CD4-positive, alpha-beta T cell (primary cell): ENCODE measurements around the gene PRR4. TPM values are rescaled to one million over a fixed set of nuclear protein-coding genes. Genes with fewer than 3 reads are reported as not detected.

Experiments used
- ATAC-seq: fragments of 200-7000 bp; cut with Tn5 transposase; one replicate; pipeline ENCODE4 v1.10.0; 2022; ENCODE audit warnings: mild to moderate bottlenecking; ENCODE audit not compliant: poor library complexity
- CTCF ChIA-PET: fragments of 350-600 bp; sonication (Branson Sonifier 250); formaldehyde crosslinking; loops from one replicate; lab custom pipeline; 2021; ENCODE audit warnings: antibody characterized with exemption, inconsistent platforms; lab: Charles Lee
- POLR2A ChIA-PET: fragments of 350-600 bp; sonication (Branson Sonifier 250); formaldehyde crosslinking; loops from one replicate; lab custom pipeline; 2021; ENCODE audit warnings: antibody characterized with exemption, inconsistent platforms; lab: Charles Lee
- DNase-seq, 14 experiments: peaks; one replicate each; pipeline ENCODE4 v3.0.0-alpha.2; 2013 to 2020; ENCODE audit warnings: mixed read lengths in 2 of 14
- H3K27ac ChIP-seq, 2 donors: one replicate each; pipeline versions ENCODE4 v1.5.1 to v1.7.0; 2013; ENCODE audit warnings: low read length in 2 of 2, low read depth in 1 of 2, mild to moderate bottlenecking in 1 of 2
- H3K27me3 ChIP-seq, 2 experiments: 1 replicate in 1 of 2; 2 replicates in 1 of 2; pipeline versions ENCODE4 v1.6.1 to v1.7.0; 2013; ENCODE audit warnings: low read length in 2 of 2, control low read depth in 1 of 2, mild to moderate bottlenecking in 1 of 2, moderate library complexity in 1 of 2; ENCODE audit not compliant: insufficient read depth in 2 of 2, control insufficient read depth in 1 of 2
- H3K36me3 ChIP-seq: one replicate; pipeline ENCODE4 v1.6.1; 2013; ENCODE audit warnings: low read length, control low read depth; ENCODE audit not compliant: insufficient read depth
- H3K4me1 ChIP-seq: one replicate; pipeline ENCODE4 v1.6.1; 2013; ENCODE audit warnings: low read length, control low read depth; ENCODE audit not compliant: insufficient read depth
- H3K4me3 ChIP-seq: one replicate; pipeline ENCODE4 v1.5.1; 2013; ENCODE audit warnings: mild to moderate bottlenecking, low read length, moderate library complexity
- H3K9me3 ChIP-seq, 2 experiments: 1 replicate in 1 of 2; 2 replicates in 1 of 2; pipeline versions ENCODE4 v1.6.1 to v1.7.0; 2013; ENCODE audit warnings: low read length in 2 of 2, mild to moderate bottlenecking in 2 of 2, control low read depth in 1 of 2, moderate library complexity in 1 of 2; ENCODE audit not compliant: control insufficient read depth in 1 of 2, insufficient read depth in 1 of 2
- H3K27ac Mint-ChIP-seq: one replicate; pipeline ENCODE4 v1.8.0; 2020; ENCODE audit warnings: mixed read lengths
- H3K27me3 Mint-ChIP-seq: one replicate; pipeline ENCODE4 v1.8.0; 2021; ENCODE audit warnings: mixed read lengths
- H3K36me3 Mint-ChIP-seq: one replicate; pipeline ENCODE4 v1.8.0; 2021; ENCODE audit warnings: low read depth, mixed read lengths
- H3K4me1 Mint-ChIP-seq: one replicate; pipeline ENCODE4 v1.8.0; 2021; ENCODE audit warnings: low read depth, mixed read lengths
- H3K4me3 Mint-ChIP-seq: one replicate; pipeline ENCODE4 v1.8.0; 2020; ENCODE audit warnings: mild to moderate bottlenecking, mixed read lengths
- H3K9me3 Mint-ChIP-seq: one replicate; pipeline ENCODE4 v1.8.0; 2020; ENCODE audit warnings: mixed read lengths
- intact Hi-C, 2 experiments: fragments of 100-400 bp; cut with DNase I in 1 of 2; cut with micrococcal nuclease in 1 of 2; formaldehyde crosslinking; loops; one replicate each; pipeline versions ENCODE4 v1.15.1 to v1.9.0; 2023 to 2025; cut with DNase I, micrococcal nuclease
- total RNA-seq, 174 experiments: library from RNA in 2 of 174; stranded (reverse) in 2 of 174; gene quantifications; one replicate each; pipeline ENCODE4 v1.2.3 and lab custom pipeline; 2021 to 2026
- TF ChIP-seq, protein P1 (sequence below): fragments of 200-600 bp; IDR thresholded peaks from one replicate; pipeline ENCODE4 v1.8.0; 2022; ENCODE audit warnings: antibody characterized with exemption, mild to moderate bottlenecking

The PRR4 gene
- total RNA-seq, 2 experiments from 2014 or later: not detected

DNA sequence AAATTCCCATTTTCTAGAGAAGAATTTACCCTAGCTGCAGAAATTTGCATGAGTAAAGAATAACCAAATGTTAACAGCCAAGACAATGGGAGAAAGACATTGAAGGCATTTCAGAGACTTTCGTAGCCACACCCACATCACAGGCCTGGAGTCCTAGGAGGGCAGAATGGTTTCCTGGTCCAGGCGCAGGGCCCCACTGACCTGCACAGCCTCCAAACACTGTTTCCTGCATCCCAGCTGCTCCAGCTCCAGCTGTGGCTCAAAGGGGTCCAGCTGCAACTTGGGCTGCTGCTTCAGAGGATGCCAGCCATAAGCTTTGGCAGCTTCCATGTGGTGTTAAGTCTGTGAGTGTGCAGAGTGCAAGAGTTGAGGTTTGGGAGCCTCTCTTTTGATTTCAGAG lies 6.5 kb upstream of the PRR4 start:
- POLR2A ChIA-PET: no interaction called here
- Histone ChIP-seq H3K27me3 (no peaks in the 10 kb centered on the region), H3K9me3 (peaks cover 19 to 24% of the 10 kb centered on the region in 2 experiments), H3K27ac (no peak overlapping the region), H3K4me1 (peaks cover 12% of the 10 kb centered on the region), H3K36me3 (peaks cover 7% of the 10 kb centered on the region), H3K4me3 (no peak overlapping the region)
- H3K4me3 Mint-ChIP-seq: no peak overlapping the region
- CTCF ChIA-PET: no interaction called here
- TF ChIP-seq, protein P1, sequence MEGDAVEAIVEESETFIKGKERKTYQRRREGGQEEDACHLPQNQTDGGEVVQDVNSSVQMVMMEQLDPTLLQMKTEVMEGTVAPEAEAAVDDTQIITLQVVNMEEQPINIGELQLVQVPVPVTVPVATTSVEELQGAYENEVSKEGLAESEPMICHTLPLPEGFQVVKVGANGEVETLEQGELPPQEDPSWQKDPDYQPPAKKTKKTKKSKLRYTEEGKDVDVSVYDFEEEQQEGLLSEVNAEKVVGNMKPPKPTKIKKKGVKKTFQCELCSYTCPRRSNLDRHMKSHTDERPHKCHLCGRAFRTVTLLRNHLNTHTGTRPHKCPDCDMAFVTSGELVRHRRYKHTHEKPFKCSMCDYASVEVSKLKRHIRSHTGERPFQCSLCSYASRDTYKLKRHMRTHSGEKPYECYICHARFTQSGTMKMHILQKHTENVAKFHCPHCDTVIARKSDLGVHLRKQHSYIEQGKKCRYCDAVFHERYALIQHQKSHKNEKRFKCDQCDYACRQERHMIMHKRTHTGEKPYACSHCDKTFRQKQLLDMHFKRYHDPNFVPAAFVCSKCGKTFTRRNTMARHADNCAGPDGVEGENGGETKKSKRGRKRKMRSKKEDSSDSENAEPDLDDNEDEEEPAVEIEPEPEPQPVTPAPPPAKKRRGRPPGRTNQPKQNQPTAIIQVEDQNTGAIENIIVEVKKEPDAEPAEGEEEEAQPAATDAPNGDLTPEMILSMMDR: no peak
- H3K27me3 Mint-ChIP-seq: no peaks in the 10 kb centered on the region
- DNase-seq (no peak), ATAC-seq (no peak)
- peaks cover 36% of the 10 kb centered on the region for H3K4me1 Mint-ChIP-seq
- peaks cover 26% of the 10 kb centered on the region for H3K9me3 Mint-ChIP-seq
- intact Hi-C loops: no loop called here
- peaks cover 82% of the 10 kb centered on the region for H3K36me3 Mint-ChIP-seq
- no peak overlapping the region for H3K27ac Mint-ChIP-seq

DNA sequence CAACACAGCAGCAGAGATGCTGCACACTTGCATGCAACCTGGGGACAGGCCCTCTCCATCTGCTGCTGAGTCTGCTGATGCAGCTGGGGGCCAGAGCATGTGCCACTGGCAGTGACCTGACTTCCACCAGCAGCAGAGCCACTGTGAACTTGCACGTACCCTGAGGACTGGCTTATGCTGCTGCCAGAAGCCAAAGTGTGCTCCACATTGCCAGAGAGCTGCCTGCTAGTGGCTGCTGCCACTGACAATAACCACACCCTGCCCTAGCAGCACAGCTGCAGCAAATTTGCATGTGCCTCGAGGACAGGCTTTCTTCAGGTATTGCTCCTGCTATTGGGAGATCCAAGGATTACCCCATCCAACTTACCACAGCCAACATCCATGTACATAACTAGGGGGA lies 4.5 kb upstream of the PRR4 start:
- Mint-ChIP-seq H3K4me3 (no peak overlapping the region), H3K36me3 (peaks cover 68% of the 10 kb centered on the region), H3K27ac (no peak overlapping the region), H3K27me3 (no peaks in the 10 kb centered on the region), H3K4me1 (peaks cover 52% of the 10 kb centered on the region), H3K9me3 (peaks cover 20% of the 10 kb centered on the region)
- intact Hi-C loops: no loop called here
- Histone ChIP-seq H3K4me1 (peaks cover 21% of the 10 kb centered on the region), H3K27ac (no peak overlapping the region), H3K27me3 (no peaks in the 10 kb centered on the region), H3K9me3 (peaks cover 15 to 24% of the 10 kb centered on the region in 2 experiments), H3K36me3 (peaks cover 6% of the 10 kb centered on the region), H3K4me3 (no peak overlapping the region)
- POLR2A ChIA-PET: no interaction called here
- CTCF ChIA-PET: no interaction called here
- TF ChIP-seq, protein P1: no peak
- ATAC-seq (no peak), DNase-seq (no peak)

DNA sequence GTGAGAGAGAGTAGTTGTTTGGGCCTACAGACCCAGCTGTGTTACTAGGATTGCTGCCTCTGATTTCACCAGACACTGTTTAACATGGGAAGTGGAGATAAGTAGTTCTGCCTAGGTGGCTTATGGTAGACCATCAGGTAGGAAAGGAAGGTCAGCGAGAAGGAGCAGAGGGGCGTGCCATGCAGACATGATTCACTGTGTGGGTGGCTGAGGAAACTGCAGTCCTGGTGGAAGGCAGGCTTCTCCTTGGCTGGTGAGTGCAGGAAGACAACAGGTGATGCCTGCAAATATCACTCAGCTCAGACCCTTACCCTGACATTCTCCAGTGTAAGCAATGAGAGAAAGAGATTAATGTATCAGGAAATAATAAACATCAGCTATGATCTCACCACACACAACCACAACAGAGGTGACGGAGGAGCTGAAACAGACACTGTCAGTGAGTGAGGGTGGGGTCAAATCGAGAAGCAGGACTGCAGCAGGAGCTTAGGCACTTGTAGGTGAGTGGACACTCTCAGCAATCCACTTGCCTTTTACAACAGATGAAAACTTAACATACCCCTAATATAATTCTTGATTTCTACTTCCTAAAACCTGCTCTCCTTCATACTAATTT lies 2.1 kb upstream of the PRR4 start:
- ATAC-seq (peak; percentile 25), DNase-seq (peak in 1 of 14 experiments; percentile 29)
- peaks cover 68% of the 10 kb centered on the region for H3K36me3 Mint-ChIP-seq
- H3K27ac Mint-ChIP-seq: peak overlapping the region; percentile 10
- ChIA-PET POLR2A (interaction anchor here (0.6 to 1.5 kb wide), 2 partner anchors 14 to 319 kb away, joined by 3 read pairs; partner anchors contain the start of gene SMIM10L1), CTCF (no interaction called here)
- no peaks in the 10 kb centered on the region for H3K27me3 Mint-ChIP-seq
- Histone ChIP-seq H3K27me3 (no peaks in the 10 kb centered on the region), H3K4me1 (peaks cover 21% of the 10 kb centered on the region), H3K4me3 (no peak overlapping the region), H3K9me3 (peaks cover 7 to 11% of the 10 kb centered on the region in 2 experiments), H3K27ac (no peak overlapping the region), H3K36me3 (peaks cover 3% of the 10 kb centered on the region)
- H3K4me1 Mint-ChIP-seq: peaks cover 52% of the 10 kb centered on the region
- H3K4me3 Mint-ChIP-seq: peak overlapping the region; percentile 7
- intact Hi-C loops: no loop called here
- peaks cover 7% of the 10 kb centered on the region for H3K9me3 Mint-ChIP-seq
- TF ChIP-seq, protein P1: no peak
